ENCODE measurements around the gene ZBTB25.

GRCh38 chr14:64508215-64508776, 4.7 kb upstream of the ZBTB25 start:
- no peak for TF ChIP-seq CTCF (IDR thresholded peaks at IDR 0.05)
- TF ChIP-seq POLR2A (IDR thresholded peaks at IDR 0.05), result no peak
